ENCODE data around the gene MRGPRF.

The MRGPRF gene

DNA sequence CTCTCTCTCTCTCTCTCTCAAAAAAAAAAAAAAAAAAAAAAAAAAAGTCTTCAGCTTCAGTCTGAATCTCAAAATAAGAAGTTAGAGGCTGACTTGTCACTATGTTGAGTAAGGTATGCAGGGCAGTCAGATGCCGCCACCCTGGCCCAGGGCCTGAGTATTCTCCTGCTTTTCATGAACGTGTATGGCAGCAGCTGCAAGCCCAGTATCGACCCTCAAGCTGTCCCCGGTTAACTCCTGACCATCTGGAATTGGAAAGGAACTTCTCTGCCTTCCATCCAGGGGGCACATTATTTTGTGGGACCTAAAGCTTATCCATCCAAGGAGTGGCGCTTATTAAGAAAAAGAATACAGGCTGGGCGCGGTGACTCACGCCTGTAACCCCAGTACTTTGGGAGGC, 43.7 kb downstream of the MRGPRF start:
- Histone ChIP-seq H4K20me1 (ENCODE audit: insufficient read depth, low read length) (no peaks in the 10 kb centered on the region), H3K27me3 (ENCODE audit: insufficient read depth, low read length, poor library complexity) (no peaks in the 10 kb centered on the region), H2AFZ (ENCODE audit: low read depth, low read length) (no peak overlapping the region), H3K9me3 (ENCODE audit: insufficient read depth, low read length, severe bottlenecking) (no peaks in the 10 kb centered on the region), H3K4me2 (ENCODE audit: insufficient read depth, low read length) (no peak overlapping the region), H3K9ac (ENCODE audit: low read depth, low read length) (no peak overlapping the region), H3K4me1 (ENCODE audit: insufficient read depth, low read length) (no peaks in the 10 kb centered on the region), H3K27ac (ENCODE audit: low read length) (no peak overlapping the region), H3K4me3 (ENCODE audit: low read depth in 1 of 2, low read length in 2 of 2) (no peak overlapping the region), H3K36me3 (ENCODE audit: insufficient read depth, low read length) (no peaks in the 10 kb centered on the region), H3K79me2 (ENCODE audit: insufficient read depth, low read length) (no peaks in the 10 kb centered on the region)
- DNase-seq (no peak), ATAC-seq (ENCODE audit: insufficient read depth, low read depth) (no peak)
- TF ChIP-seq EZH2 (IDR thresholded peaks at IDR 0.05; ENCODE audit: borderline replicate concordance, low read depth, low read length, severe bottlenecking) (no peak), CTCF (IDR thresholded peaks at IDR 0.05; ENCODE audit: borderline replicate concordance, extremely low read depth, low read length, poor library complexity, severe bottlenecking) (no peak)

DNA sequence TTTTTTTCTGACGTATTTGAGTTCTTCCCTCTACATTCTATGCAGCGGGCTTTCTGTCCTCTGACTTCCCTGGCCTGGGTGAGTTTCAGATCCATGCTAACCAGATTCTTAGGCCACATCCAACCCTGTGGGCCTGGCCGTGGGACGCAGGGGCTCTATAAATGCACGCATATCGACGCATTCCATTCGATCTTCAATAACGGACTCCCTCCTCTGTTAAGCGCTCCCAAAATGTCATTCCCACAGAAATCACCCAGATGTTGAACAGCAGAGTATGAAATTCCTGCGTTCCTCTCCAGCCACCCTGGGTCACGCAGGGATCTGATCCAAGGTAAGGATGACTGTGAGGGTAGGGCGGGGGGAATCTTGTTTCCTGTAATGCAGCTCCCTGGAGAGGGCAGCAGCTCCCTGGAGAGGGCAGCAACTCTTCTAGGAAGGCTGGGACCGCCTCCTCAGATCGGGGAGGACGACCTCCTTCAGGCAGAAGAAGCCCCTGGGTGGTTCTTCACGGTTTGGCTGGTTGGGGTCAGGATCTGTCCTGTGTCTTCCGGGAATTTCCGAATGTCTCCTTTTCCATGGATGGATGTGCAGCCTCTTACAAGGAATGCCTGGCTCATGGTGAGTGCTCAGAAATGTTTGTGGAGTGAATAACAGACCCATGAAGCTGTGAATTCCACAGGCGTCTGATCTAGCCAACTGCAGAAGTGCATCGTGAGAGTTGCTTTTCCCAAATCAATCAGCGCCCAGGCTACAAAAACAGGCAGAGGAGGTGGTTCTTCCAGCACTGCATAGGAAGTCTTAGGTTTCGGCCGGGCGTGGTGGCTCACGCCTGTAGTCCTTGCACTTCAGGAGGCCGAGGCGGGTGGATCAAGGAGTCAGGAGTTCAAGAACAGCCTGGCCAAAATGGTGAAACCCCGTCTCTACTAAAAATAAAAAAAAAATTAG, 44.5 kb downstream of the MRGPRF start:
- no peaks in the 10 kb centered on the region for H4K20me1 ChIP-seq (ENCODE audit: insufficient read depth, low read length)
- H2AFZ ChIP-seq (ENCODE audit: low read depth, low read length): no peak overlapping the region
- TF ChIP-seq EZH2 (IDR thresholded peaks at IDR 0.05; ENCODE audit: borderline replicate concordance, low read depth, low read length, severe bottlenecking) (no peak), CTCF (IDR thresholded peaks at IDR 0.05; ENCODE audit: borderline replicate concordance, extremely low read depth, low read length, poor library complexity, severe bottlenecking) (no peak)
- H3K79me2 ChIP-seq (ENCODE audit: insufficient read depth, low read length): no peaks in the 10 kb centered on the region
- no peak overlapping the region for H3K27ac ChIP-seq (ENCODE audit: low read length)
- H3K36me3 ChIP-seq (ENCODE audit: insufficient read depth, low read length): no peaks in the 10 kb centered on the region
- no peak for DNase-seq
- H3K4me1 ChIP-seq (ENCODE audit: insufficient read depth, low read length): no peaks in the 10 kb centered on the region
- no peak overlapping the region for H3K4me3 ChIP-seq (ENCODE audit: low read depth in 1 of 2, low read length in 2 of 2)
- H3K27me3 ChIP-seq (ENCODE audit: insufficient read depth, low read length, poor library complexity): no peaks in the 10 kb centered on the region
- no peaks in the 10 kb centered on the region for H3K9me3 ChIP-seq (ENCODE audit: insufficient read depth, low read length, severe bottlenecking)
- H3K4me2 ChIP-seq (ENCODE audit: insufficient read depth, low read length): no peak overlapping the region
- no peak for ATAC-seq (ENCODE audit: insufficient read depth, low read depth)
- H3K9ac ChIP-seq (ENCODE audit: low read depth, low read length): no peak overlapping the region

- Histone ChIP-seq H3K4me2 (ENCODE audit: insufficient read depth, low read length) (no peak overlapping the region), H3K9ac (ENCODE audit: low read depth, low read length) (no peak overlapping the region), H3K27ac (ENCODE audit: low read length) (no peak overlapping the region), H3K36me3 (ENCODE audit: insufficient read depth, low read length) (no peaks in the 10 kb centered on the region), H3K79me2 (ENCODE audit: insufficient read depth, low read length) (no peaks in the 10 kb centered on the region), H2AFZ (ENCODE audit: low read depth, low read length) (no peak overlapping the region), H3K4me3 (ENCODE audit: low read depth in 1 of 2, low read length in 2 of 2) (no peak overlapping the region), H4K20me1 (ENCODE audit: insufficient read depth, low read length) (no peaks in the 10 kb centered on the region), H3K27me3 (ENCODE audit: insufficient read depth, low read length, poor library complexity) (no peaks in the 10 kb centered on the region), H3K4me1 (ENCODE audit: insufficient read depth, low read length) (no peaks in the 10 kb centered on the region), H3K9me3 (ENCODE audit: insufficient read depth, low read length, severe bottlenecking) (no peaks in the 10 kb centered on the region)
- DNase-seq (no peak), ATAC-seq (ENCODE audit: insufficient read depth, low read depth) (no peak)
- no peak for TF ChIP-seq CTCF (IDR thresholded peaks at IDR 0.05; ENCODE audit: borderline replicate concordance, extremely low read depth, low read length, poor library complexity, severe bottlenecking)
- no peak for TF ChIP-seq EZH2 (IDR thresholded peaks at IDR 0.05; ENCODE audit: borderline replicate concordance, low read depth, low read length, severe bottlenecking)
Measured at GRCh38 chr11:68966894-68967780, 45.9 kb downstream of the MRGPRF start.
